GM18867 (cell line): ENCODE data around the gene UNC93A.
"Not testable (repeated sequence)": the region's sequence is repeated elsewhere in the genome, so short reads cannot be mapped to it uniquely, and the experiment has no call there.

ENCODE experiments used
- ATAC-seq: cut with Tn5 transposase; IDR thresholded peaks from one replicate; pipeline ENCODE4 v1.9.1; 2021; ENCODE audit warnings: mild to moderate bottlenecking, moderate library complexity; ENCODE audit not compliant: unreplicated experiment

Gene UNC93A

DNA sequence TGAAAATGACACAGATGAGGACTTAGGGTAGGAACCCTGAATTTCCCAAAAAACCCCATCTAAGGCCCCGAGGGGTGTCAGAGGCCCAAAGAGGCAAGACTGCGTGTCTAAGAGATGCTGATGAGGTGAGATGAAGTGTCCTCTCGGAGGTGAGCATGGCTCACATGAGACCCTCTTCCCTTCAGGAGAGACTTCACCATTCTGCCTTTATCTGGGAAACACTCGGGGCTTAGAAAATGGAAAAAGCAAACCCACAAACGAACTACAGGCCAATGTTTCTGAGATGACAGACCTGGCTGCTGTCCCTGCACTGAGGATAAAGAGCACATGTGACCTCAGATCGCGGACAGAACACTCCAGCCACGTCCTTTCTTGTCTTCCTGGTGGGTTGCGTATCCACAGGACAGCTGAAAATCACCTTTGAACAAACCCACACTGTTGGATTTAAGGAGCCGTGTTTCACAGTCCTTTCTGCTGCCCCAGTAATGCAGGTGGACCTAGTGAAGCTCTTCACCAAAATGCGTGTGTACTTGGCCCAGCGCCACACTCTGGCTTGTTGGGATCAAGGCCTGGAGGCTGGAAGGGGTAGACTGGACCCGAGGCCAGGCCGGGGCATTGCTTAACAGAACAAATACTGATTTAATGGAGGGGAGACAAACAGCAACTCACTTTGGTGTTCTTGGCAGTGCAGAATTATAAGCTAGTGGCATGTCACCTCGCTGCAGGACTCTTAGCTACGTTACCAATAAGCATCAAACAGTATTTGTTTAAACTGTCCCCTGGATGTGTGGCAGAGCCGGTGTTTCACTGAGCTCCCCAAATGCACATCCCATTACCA lies 18.5 kb downstream of the UNC93A start:
- not testable (repeated sequence) for ATAC-seq

DNA sequence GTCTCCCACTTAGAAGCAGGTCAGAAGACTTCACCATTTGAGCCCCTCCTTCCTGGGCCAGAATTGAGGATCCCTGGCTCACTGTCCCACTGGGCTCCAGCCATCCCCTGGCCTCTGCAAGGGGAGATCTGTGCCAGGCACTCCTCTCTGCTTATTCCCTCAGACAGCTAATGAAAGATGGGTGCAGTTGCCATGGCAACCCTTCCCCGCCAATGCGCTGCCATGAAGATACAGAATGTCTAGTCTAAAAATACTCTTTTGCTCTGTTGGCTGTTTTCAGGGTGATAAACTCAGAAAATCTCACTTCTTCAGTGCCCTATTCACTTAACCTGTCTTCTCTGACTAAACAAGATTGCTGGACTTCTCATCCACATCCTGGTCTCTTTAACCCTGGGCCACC lies 20.2 kb downstream of the UNC93A start:
- no peak for ATAC-seq

DNA sequence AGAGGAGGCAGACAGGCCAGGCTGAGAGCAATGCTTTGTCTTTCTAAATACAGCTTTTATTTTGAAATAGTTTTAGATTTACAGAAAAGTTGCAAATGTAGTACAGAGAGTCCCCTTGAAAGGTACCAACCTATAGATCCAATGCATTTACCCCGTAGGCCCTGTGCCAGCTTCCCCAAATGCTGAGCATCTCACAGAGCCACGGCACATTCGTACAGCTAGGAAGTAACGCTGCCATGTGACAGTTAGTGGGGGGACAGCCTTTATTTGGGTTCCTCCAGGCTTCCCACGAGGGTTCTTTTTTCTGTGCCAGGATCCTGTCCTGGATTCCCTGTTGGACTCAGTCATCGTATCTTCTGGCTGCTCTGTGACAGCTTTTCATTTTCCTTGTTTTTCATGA lies 20.6 kb downstream of the UNC93A start:
- not testable (repeated sequence) for ATAC-seq

DNA sequence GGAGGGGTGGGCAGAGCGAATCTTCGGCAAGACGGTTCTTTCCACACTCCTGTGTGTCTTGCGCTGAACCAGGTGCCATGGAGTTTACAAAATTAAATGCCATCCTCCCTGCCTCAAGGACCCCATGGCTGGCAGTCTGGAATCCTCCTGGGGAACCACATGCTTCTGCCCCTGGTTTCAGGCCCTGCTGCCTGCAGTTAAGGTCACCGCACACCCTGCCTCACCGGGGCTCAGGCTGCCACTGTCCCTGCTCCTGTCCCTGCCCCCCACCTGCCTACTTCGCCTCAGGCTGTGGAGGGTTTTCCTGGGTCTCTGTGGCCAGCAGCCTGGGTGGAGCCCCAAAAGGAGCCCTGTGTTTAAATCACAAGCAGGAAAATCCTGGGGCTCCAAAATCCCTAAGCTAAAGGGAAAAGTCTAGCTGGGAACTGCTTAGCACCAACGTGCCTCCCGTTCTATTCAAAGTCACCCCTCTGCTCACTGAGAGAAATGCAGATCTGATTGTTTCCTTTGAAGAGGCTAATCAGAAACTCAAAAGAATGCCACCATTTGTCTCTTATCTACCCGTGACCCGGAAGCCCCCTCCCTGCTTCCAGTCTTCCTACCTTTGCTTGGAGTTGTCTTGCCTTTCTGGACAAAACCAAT lies 23.2 kb downstream of the UNC93A start:
- no peak for ATAC-seq

DNA sequence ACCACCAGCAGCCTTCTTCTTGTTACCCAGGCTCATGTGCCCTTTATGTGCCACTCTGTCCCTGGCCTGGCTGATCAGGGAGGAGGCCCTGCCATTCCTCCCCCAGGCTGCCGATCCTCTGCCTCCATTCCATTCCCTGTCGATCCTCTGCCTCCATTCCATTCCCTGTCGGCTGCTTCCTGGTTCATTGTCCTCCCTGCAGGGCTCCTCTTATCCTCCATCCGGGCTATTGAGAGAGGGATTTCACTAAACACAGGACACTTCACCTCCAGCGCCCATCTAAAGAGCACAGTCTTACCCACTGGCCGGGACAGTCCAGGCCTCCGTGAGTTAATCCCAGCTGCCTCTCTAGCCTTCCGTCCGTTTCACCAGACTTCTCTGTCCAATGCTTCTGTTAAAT lies 26.1 kb downstream of the UNC93A start:
- no peak for ATAC-seq

DNA sequence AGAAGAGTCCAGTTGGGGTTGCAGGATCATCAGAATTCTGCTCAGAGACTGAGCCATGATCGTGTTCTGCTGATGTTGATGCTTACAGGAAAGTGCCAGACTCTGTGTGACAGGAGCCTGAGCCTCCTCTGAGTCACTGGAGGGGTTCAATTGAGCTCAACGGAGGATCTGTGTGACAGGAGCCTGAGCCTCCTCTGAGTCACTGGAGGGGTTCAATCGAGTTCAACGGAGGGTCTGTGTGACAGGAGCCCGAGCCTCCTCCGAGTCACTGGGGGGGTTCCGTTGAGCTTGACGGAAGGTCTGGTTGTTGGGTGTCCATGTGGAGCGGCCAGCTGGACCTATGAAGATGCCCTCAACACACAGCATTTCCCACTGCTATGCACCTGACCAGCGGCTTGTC lies 27.2 kb downstream of the UNC93A start:
- not testable (repeated sequence) for ATAC-seq

DNA sequence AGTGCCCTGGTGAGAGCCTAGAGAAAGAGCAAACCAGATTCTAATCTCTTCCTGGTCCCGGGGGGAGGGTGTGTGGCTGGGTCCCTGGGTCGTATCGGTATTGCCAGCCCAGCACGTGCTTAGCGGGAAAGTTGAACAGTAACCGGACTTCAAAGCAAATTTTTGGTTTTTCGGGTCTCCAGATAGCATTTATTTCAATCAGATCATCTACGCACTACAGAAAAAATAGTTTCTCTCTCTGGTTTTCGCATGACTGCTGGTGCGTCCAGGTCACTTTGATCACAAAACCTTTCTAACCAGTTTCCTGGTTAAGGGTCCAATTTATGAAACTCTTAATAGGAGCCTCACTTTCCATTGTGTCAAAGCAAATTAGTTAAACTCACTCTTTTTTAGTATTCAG lies 27.7 kb downstream of the UNC93A start:
- not testable (repeated sequence) for ATAC-seq

DNA sequence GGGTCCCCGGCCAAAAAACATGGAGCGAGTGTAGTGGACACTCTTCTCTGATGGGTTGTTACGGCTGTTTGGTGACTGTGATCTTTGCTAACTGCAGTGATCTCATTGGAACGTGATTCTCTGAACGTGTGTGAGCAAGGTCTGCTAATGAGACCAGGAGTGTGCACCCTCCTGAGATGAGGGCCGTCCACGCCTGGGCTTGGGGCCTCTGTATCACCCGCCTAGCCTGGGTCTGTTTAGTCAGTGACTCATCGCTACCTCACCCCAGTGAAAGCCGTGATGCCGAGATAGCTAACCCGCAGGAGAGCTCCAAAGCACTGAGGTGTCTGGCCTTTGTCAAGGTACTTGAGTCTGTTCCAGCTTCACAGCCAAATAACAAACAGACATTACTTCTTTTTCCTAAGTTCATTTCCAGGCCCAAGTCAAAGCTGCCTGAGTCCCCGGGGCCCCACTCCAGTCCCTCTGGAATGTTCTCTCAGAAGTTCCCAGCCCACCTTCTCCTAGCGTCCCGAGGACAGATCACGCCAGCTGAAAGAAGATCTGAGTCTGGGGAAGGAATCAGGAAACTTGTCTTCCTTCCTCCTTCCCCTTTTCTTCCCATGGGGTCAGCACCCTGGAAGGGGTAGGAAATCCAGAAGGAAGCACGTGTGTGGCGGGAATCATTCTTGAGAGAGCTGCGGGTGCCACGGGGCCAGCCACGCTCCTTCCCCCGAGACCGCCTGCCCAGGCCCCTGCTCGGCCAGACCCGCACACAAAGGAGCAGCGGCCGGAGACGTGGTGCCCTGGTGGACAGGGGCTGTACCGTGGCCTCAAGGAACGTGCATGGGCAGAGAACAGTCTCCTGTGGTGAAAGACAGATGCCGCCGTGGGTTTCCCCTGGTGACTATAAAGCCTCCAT lies 29.0 kb downstream of the UNC93A start:
- ATAC-seq = not testable (repeated sequence)

DNA sequence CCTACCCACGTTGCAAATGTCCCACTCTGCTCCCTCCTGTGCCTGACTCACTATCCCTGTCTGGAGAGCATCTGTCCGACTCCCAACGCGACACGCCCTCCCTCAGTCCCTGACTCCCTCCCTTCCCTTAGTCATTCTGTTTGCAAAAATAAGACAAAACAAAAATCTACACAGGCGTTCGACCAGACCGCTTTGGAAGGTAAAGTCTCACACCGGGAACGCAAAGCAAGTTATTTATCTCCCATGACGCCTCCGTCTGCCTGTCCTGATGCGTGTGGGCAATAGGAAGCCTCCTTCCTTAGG lies 29.6 kb downstream of the UNC93A start:
- ATAC-seq = not testable (repeated sequence)

DNA sequence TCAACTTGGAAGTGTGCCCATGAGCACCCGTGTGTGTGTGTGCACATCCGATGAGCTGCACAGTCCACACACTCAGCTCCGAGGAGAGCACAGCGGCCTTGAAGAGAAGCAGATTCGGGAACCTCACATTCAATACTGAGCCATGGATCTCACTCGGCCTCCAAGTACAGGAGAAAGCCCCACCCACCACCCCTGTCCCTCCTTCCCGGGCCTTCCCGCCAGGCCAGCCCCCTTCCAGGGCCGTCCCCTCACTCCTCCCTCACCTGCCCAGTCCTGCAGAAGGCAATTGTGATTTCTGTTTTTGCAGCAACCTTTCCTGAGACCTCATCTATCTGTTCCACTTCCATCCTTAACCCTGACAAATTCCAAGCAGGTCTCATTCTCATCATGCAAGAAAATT lies 30.1 kb downstream of the UNC93A start:
- ATAC-seq = not testable (repeated sequence)

DNA sequence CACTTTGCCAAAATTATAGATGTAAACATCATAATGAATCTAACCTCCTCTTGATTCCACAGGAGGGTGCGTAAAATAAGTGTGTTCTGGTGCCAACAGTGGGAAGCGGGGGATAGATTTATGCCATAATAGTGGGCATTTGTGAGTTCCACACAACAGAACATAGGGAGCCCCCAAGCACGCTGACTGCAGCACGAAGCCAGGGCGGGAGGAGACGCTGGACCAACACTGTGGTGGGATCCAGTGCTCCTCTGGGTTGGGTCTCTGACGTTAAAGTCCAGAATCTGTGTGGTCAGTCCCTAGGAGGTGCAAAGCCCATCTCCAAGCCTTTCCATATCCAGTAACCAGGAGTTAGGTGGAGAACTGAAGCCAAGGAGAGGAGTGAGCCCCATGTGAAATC lies 32.0 kb downstream of the UNC93A start:
- ATAC-seq = no peak

DNA sequence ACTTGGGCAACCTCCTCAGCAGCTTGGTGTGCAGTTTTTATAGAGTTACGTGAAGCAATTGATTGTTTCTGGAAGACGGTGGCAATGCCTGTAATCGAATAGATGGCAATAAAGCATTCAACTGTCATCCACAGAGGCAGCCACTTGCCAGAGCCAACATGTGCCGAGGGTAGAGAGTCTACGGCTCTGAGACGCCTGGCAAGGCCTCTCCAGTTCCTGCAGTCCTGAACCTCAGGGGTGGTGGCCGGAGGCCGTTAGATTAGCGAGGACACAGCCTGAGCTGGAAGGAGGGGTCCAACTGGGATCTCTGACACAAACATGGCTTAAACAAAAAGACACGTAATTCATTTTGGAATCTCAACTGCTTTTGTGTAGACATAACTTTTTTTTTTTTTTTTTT lies 33.0 kb downstream of the UNC93A start:
- no peak for ATAC-seq

DNA sequence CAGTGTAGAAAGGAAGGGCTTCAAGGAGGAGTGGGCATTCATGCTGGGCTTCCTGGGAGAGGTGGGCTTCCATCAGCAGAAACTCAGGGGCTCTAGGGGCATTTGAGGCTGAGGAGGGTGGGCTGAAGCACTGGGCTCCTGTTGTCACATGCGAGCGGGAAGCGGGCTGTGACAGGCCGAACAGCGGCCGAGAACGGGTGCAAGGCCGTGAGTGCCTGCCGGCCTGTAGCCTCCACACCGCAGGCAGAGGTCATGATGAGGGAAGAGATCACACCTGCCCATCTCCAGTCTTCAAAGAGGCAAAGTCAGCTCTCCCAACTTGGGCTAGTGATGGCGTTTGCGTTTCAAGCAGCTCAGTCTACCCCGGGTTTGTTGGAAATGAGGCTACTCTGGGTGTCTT lies 34.7 kb downstream of the UNC93A start:
- ATAC-seq = no peak

DNA sequence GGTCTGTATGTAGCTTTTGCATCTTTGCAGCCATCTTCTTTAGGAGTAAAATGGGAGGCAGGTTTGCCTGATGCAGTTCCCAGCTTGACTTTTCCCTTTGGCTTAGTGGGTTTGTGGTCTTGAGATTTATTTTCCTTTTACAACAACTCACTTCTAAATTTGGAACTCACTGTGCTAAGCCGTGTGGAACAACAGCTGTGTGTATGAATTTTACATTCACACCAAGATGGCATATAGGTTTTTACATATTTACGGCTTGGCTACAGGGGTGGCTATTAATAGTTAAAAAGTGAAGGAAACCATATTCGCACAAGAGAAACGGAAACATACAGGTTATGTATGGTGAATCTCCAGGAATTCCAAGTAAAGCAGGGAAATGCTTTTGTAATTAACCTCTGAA lies 36.3 kb downstream of the UNC93A start:
- ATAC-seq = no peak

DNA sequence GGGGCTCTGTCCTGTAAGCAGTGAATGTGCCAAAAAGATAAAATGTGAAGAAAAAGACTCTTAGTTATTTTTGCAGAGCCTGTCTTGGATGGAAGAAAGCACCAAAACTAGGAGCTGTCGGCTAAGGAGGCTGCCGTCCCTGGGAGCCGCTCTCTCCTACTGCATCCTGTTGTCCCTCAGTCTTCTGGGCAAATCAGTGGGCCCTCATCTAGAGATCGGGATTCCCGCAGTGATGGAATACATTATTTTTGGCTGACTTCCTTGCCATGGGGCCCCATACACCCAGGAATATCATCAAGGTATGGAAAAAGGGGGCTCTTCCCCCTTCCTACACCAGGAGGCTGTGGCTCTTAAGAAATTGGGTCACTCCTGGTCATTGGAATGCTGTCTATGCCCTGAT lies 37.0 kb downstream of the UNC93A start:
- no peak for ATAC-seq

DNA sequence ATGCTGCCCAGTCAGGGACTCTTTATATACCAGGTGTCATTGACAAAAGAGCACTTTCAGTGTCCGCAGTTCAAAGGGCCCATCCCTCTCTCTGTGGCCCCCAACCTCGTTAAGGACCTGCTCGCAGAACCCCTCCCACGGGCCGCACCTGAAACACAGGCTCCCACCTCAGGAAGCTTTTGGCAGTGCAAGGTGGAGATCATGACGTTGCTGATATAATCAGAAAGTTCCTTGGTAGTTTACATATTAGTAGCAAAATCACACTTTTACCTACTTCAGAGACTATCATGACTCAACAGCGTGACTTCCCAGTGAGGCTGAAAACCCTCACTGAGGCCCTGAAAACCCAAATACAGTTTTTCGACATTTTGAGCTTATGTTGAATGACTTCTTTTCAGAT lies 37.9 kb downstream of the UNC93A start:
- no peak for ATAC-seq

DNA sequence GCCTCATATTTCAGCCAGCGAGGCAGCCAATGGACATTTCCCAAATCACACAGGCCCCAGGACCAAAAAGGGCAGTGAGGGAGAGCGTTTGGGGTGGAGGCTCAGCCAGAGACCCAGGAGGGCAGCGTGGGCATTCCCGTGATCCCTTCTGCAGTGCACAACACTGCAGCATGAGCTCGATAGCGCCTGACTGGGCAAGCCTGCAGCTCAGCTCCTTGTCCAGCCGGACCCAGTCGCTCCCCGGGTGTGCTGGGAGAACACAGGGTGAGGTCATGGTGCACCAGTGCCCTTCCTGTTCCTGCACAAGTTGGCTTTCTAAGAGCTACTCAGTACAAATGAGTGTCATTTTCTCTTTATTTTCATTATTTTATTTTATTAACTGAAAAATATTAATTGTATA lies 39.6 kb downstream of the UNC93A start:
- ATAC-seq = no peak

DNA sequence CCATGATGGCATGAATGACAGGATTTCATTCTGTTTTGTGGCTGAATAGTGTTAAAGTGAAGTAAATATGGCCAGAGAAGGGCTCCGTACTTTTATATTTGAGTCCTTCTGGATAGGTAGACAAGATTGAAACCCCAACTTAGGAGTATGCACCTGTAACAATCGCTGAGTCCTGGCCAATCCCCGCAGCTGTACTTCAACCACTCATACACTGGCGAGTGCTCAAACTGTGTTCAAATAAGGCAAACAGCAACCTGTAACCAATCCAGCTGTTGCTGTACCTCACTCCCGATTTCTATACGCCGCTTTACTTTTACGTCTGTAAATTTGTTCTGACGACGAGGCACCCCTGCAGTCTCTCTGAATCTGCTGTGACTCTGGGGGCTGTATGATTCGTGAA lies 40.5 kb downstream of the UNC93A start:
- no peak for ATAC-seq

DNA sequence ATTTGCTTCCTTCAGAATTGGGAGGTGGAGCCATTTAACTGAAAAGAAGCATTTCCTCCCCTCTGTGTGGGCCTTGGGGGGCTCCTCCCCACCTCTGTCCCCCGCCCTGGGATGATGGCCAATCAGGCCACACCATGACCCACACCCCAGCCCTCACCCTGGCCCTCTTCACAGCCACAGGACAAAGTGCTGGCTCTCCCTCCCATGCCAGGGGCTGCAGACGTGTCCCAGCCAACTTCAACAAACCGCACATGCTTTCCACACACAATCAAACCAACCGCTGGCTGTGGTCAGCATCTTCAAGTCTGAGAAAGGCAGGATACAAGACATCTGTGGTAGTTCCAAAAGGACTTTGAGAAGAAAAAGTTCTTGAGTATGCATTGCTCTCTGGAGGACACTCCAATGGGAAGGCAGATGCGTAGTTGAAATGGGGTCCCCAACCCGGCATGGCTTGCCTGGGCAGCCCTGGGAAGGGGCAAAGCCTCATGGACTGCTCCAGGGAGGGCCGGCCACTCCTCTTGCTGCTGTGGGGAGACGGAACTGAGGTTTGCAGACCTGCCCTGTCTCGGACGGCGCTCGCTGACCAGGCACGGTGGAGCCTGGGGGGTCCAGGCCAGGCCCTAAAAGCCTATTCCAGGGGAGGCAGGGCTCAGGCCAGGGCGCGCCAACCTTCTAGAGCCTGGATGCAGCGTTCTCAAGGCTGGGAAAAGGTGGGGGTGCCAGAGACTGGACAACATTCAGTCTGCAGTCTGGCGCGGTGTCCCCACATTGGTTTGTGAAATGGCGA lies 45.9 kb downstream of the UNC93A start:
- ATAC-seq = no peak

DNA sequence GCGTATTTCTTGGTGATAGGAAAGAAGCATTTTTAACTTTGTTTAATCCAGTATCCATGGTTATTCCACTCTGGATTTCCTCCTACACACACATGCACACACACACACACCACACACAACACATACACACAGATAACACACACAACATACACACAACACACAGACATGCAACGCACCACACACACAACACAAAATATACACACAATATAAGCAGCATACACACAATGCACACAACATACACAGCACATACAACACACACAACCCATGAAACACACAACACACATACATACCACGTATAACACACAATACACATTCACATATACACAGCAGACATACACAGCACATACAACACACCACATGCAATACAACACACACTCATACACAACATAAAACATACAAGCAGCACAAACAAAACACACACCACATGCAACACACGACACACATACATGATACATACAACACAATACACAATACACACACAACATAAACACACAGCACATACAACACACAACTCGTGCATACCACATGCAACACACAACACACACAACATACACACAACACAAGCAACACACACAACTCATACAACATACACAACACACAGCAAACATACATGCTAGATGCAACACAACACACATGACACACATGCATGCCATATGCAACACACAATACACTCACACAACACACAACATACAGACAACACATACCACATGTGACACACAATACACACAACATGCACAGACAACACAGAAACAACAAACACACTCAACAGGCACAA lies 46.7 kb downstream of the UNC93A start:
- no peak for ATAC-seq
